ENCODE data around the gene LMBRD1.
A peak's percentile ranks its signal among the peaks of the same experiment; 100 is the strongest.

LMBRD1 gene

GRCh38 chr6:69729870-69730449, 66.8 kb downstream of the LMBRD1 start:
- Histone ChIP-seq H3K4me3 (ENCODE audit: low read depth, low read length) (no peak overlapping the region), H3K27me3 (replicated peaks) (no peaks in the 10 kb centered on the region), H3K27ac (no peak overlapping the region), H3K36me3 (replicated peaks) (no peaks in the 10 kb centered on the region)
- in situ Hi-C loops (cut with HindIII; ENCODE audit: low pct_ligation_motif_present, low sequenced_read_pairs) = no loop called here
- DNase-seq = no peak
- TF ChIP-seq CTCF (IDR thresholded peaks at IDR 0.05; ENCODE audit: low read depth, low read length, missing control alignments) = no peak

- in situ Hi-C loops (cut with HindIII; ENCODE audit: low pct_ligation_motif_present, low sequenced_read_pairs) = no loop called here
- H3K36me3 ChIP-seq (replicated peaks) = no peaks in the 10 kb centered on the region
- TF ChIP-seq CTCF (IDR thresholded peaks at IDR 0.05; ENCODE audit: low read depth, low read length, missing control alignments) = no peak
- DNase-seq = no peak
- no peaks in the 10 kb centered on the region for H3K27me3 ChIP-seq (replicated peaks)
- H3K4me3 ChIP-seq (ENCODE audit: low read depth, low read length) = no peak overlapping the region
- H3K27ac ChIP-seq = no peak overlapping the region
Observed at GRCh38 chr6:69722683-69723082, 74.1 kb downstream of the LMBRD1 start.

GRCh38 chr6:69719602-69720193, 77.1 kb downstream of the LMBRD1 start:
- TF ChIP-seq CTCF (IDR thresholded peaks at IDR 0.05; ENCODE audit: low read depth, low read length, missing control alignments) = peak; percentile 59
- in situ Hi-C loops (cut with HindIII; ENCODE audit: low pct_ligation_motif_present, low sequenced_read_pairs) = no loop called here
- Histone ChIP-seq H3K27me3 (replicated peaks) (no peaks in the 10 kb centered on the region), H3K4me3 (ENCODE audit: low read depth, low read length) (no peak overlapping the region), H3K27ac (no peak overlapping the region), H3K36me3 (replicated peaks) (no peaks in the 10 kb centered on the region)
- DNase-seq = peak; percentile 42

- no peak overlapping the region for H3K27ac ChIP-seq
- H3K36me3 ChIP-seq (replicated peaks) = no peaks in the 10 kb centered on the region
- no peak for DNase-seq
- H3K4me3 ChIP-seq (ENCODE audit: low read depth, low read length) = no peak overlapping the region
- in situ Hi-C loops (cut with HindIII; ENCODE audit: low pct_ligation_motif_present, low sequenced_read_pairs) = no loop called here
- no peaks in the 10 kb centered on the region for H3K27me3 ChIP-seq (replicated peaks)
- no peak for TF ChIP-seq CTCF (IDR thresholded peaks at IDR 0.05; ENCODE audit: low read depth, low read length, missing control alignments)
Observed at GRCh38 chr6:69706724-69707123, 90.1 kb downstream of the LMBRD1 start.

- peak; percentile 7 for TF ChIP-seq CTCF (IDR thresholded peaks at IDR 0.05; ENCODE audit: low read depth, low read length, missing control alignments)
- Histone ChIP-seq H3K27ac (no peak overlapping the region), H3K4me3 (ENCODE audit: low read depth, low read length) (no peak overlapping the region), H3K36me3 (replicated peaks) (no peaks in the 10 kb centered on the region), H3K27me3 (replicated peaks) (no peaks in the 10 kb centered on the region)
- in situ Hi-C loops (cut with HindIII; ENCODE audit: low pct_ligation_motif_present, low sequenced_read_pairs) = no loop called here
- no peak for DNase-seq
Observed at GRCh38 chr6:69705954-69706353, 90.9 kb downstream of the LMBRD1 start.

- DNase-seq = peak; percentile 35
- no peaks in the 10 kb centered on the region for H3K27me3 ChIP-seq (replicated peaks)
- no peak overlapping the region for H3K27ac ChIP-seq
- no peaks in the 10 kb centered on the region for H3K36me3 ChIP-seq (replicated peaks)
- no peak for TF ChIP-seq CTCF (IDR thresholded peaks at IDR 0.05; ENCODE audit: low read depth, low read length, missing control alignments)
- in situ Hi-C loops (cut with HindIII; ENCODE audit: low pct_ligation_motif_present, low sequenced_read_pairs) = no loop called here
- no peak overlapping the region for H3K4me3 ChIP-seq (ENCODE audit: low read depth, low read length)
Observed at GRCh38 chr6:69704916-69705315, 91.9 kb downstream of the LMBRD1 start.
